ENCODE results near the gene CHCHD4.
"Not testable (repeated sequence)": the region's sequence is repeated elsewhere in the genome, so short reads cannot be mapped to it uniquely, and the experiment has no call there.

CHCHD4 gene

DNA sequence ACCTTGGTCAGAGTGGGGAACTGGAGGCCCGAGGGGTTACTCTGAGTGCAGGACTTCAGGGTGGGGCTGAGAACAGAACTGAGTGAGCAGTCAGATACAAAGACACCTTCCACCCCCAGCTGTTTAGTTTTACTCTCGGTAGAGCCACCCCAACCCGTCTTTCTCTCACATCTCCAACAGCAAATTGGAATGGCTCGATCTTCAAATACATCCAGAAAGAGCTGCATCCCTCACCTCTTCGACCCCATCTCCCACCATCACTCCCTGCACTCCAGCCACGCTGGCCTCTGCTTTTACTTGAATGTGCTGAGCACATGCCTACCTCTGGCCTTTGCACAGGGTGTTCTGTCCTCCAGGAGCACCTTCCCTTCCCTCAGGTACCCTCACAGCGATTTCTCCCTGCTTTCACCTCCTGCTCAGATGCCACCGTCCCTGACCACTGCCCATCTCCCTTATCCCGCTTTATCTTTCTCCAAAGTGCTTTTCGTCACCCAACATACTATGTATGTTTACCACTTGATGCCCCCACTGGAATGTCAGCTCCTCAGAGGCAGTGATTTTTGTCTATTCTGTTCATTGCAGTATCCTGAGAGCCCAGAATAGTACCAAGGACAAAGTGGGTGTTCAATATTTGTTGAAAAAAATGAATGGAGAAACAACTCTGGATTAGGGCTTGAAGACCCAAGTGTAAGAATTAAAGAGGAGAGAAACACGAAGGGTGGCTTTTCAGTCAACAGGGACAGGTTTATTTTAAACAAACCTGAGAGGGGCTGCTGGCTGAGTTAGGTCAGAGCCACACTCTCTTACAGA is 4.4 kb downstream of the CHCHD4 start:
- no peak for DNase-seq (ENCODE audit: low read depth)
- TF ChIP-seq, protein P1, sequence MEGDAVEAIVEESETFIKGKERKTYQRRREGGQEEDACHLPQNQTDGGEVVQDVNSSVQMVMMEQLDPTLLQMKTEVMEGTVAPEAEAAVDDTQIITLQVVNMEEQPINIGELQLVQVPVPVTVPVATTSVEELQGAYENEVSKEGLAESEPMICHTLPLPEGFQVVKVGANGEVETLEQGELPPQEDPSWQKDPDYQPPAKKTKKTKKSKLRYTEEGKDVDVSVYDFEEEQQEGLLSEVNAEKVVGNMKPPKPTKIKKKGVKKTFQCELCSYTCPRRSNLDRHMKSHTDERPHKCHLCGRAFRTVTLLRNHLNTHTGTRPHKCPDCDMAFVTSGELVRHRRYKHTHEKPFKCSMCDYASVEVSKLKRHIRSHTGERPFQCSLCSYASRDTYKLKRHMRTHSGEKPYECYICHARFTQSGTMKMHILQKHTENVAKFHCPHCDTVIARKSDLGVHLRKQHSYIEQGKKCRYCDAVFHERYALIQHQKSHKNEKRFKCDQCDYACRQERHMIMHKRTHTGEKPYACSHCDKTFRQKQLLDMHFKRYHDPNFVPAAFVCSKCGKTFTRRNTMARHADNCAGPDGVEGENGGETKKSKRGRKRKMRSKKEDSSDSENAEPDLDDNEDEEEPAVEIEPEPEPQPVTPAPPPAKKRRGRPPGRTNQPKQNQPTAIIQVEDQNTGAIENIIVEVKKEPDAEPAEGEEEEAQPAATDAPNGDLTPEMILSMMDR (conservative IDR thresholded peaks at IDR 0.05; ENCODE audit: low read depth, low read length) = no peak
- no peak overlapping the region for H3K4me3 ChIP-seq (ENCODE audit: low read depth, low read length)

DNA sequence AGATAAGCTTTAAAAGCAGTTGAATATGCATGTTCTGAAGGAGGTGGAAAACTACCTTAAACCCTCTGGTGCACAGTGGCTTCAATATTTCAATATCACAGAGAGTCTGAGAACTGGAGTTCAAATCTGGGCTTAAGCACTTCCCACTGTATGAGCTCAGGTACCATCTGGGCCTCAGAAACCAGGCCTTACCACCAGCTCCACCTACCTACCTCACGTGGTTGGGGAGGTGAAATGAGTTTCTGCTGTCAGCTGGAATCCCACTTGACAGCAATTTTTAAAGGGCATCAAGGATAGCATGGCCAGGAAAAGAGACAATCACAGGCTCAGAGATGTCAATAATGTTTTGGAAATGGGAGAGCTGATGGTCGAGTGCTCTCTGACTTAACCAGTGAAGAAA is 5.0 kb downstream of the CHCHD4 start:
- DNase-seq (ENCODE audit: low read depth) = no peak
- H3K4me3 ChIP-seq (ENCODE audit: low read depth, low read length) = no peak overlapping the region
- TF ChIP-seq, protein P1 (conservative IDR thresholded peaks at IDR 0.05; ENCODE audit: low read depth, low read length) = no peak

DNA sequence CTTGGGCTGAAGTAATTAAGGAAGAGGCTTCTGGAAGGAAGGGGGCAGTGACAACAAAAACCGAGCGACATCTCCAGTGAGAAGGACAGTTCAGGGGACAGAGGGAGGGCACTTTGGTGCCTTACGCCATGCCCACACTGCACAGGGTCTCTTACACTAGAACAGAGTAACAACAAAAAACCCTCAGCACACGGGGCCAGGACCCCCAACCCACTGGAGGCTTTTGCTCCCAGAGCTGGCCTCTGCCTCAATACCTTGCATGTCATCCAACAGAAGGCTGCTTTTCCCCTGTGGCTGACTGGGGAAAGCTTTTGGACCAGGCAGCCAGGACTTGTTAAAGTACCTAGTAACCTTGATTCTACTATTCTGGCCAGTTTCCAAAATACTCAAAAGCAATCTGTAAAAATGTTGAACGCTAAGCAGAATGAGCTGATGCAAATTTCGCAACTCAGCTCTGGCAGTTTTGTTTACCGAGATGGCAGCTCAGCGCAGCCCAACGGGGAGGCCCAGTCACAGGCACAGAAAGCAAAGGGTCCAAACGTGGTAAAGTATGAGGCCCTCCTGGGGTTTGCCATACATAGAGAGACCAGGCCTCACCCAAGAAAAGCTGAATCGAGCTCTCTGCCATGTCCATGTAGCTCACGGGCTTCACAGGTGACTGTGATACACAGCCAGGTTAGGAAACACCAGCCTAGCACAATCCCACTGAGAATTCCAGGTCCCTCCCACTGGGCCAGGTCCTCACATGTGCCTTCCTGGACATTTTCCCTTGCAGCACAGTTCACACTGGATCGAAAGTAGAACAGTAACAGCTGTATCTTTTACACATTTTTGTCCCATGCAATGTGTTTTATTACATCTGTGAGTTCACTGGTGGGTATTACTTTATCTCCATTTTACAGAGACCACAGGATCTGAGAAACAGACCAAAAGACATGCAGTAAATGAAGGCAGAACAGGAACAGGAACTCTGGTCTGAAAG is 6.0 kb downstream of the CHCHD4 start:
- peak; percentile 93 for DNase-seq (ENCODE audit: low read depth)
- TF ChIP-seq, protein P1 (conservative IDR thresholded peaks at IDR 0.05; ENCODE audit: low read depth, low read length) = no peak
- no peak overlapping the region for H3K4me3 ChIP-seq (ENCODE audit: low read depth, low read length)

DNA sequence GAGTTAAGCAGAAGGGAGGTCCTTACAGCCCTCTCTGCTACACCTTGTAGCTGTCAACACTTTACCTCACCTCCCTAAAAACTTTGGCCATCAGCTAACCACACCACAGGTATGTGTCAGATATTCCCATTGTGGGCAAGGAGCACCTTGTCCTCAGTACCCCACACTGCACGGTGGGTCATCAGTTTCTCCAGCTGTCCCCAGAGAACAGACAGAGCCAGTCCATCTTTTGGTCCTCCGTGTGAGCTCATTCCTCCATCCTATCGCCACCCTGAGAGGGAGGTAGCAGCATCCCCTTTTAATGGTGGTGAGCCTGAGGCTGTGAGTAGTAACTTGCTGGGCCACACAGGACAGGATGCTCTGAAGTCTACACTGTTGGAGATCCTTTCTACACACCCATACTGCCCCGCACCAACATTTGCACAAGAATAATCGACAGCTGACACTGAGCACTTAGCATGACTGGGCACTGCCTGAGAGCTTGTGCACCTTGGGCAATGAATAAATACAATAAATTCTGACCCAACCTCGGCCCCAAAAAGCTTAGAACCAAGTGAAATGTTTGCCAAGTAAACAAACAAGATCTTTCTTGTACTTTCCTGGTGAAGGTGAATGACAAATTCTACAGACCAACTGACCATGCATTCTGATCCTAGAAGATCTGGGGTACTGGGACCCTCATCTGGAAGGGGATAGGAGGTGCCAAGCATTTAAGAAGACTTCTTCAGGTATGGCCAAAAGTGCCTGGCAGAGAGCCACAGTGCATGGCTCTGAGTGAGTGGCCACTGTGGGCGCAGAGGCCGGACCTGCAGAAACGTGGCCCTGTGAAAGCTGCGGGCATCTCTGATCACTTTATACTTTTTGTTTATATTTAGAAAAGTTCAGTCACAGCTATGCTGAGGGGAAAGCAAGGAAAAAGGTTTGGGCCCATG is 6.9 kb downstream of the CHCHD4 start:
- TF ChIP-seq, protein P1 (conservative IDR thresholded peaks at IDR 0.05; ENCODE audit: low read depth, low read length) = no peak

DNA sequence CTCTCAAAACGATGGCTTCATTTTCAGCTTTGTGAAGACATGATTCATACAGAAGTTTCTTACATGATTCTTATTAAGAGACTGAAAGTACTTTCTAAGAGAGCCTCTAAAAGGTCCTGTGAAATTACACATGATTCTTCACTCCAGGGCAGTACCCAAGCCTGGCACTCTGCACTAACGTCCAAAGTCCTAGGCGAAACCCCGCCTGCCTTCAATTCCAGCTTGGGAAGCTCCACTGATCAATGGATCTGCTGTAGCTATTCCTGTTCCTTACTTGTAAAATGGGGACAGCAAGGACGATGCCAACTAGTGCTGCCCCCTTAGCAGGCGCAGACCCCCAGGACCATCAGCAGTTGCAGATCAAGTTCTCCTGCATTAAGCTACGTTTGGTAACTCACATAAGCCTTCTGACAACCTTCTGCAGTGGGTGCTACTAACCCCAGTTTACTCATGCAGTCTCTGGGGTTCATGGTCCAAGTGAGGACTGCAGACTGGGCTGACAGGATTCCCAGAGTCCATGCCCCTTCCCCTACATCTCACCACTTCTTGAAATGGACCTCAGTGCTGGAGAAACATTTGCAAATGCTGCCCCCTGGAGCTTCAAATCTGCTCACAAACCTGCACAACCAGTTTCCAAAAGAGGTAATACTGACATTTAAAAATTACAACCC is 10.6 kb downstream of the CHCHD4 start:
- no peak overlapping the region for H3K4me3 ChIP-seq (ENCODE audit: low read depth, low read length)
- peak; percentile 46 for DNase-seq (ENCODE audit: low read depth)
- TF ChIP-seq, protein P1 (conservative IDR thresholded peaks at IDR 0.05; ENCODE audit: low read depth, low read length) = peak; percentile 64

More for the DNA sequence above, 6.9 kb downstream of the CHCHD4 start:
- H3K4me3 ChIP-seq (ENCODE audit: low read depth, low read length) = no peak overlapping the region
- no peak for DNase-seq (ENCODE audit: low read depth)

DNA sequence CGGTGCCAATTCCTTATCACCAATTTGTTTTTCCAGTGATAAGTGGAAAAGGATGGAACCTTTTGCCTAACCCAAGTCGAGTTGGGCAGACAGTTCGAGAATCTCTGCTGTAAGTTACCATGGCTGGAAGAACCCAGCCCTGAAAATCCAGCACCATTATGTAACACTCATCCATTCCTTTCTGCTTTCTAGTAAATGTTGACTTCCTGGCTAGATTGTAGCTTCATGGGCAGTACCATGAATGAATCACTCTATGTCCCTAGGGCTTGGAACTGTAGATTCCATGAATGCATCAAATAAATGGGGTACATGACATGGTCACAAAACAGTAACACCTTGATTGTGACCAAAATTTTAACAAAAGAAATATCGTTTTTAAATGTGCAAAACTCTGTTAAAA is 14.0 kb downstream of the CHCHD4 start:
- H3K4me3 ChIP-seq (ENCODE audit: low read depth, low read length) = no peak overlapping the region
- TF ChIP-seq, protein P1 (conservative IDR thresholded peaks at IDR 0.05; ENCODE audit: low read depth, low read length) = no peak
- no peak for DNase-seq (ENCODE audit: low read depth)

DNA sequence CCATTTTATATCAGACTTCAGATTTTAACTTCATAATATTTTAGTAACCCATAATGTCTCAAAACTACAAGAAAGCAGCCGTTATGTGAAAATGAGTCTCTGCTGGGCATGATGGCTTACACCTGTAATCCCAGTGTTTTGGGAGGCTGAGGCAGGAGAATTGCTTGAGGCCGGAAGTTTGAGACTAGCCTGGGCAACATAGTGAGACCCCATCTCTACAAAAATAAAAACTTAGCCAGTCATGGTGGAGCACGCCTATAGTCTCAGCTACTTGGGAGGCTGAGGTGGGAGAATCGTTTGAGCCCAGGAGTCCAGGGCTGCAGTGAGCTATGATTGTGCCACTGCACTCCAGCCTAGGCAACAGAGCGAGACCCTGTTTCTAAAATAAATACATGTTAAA is 14.8 kb downstream of the CHCHD4 start:
- not testable (repeated sequence) for DNase-seq (ENCODE audit: low read depth); H3K4me3 ChIP-seq (ENCODE audit: low read depth, low read length)
